ES-I3 (cell line): ENCODE measurements around the gene TMA7B.

Experiments used
- H3K36me3 ChIP-seq: 2 replicates; pipeline ENCODE4 v1.6.1; 2013; ENCODE audit warnings: mild to moderate bottlenecking, low read length, control low read depth, moderate library complexity; ENCODE audit not compliant: insufficient read depth
- H3K4me1 ChIP-seq: 2 replicates; pipeline ENCODE4 v1.6.1; 2013; ENCODE audit warnings: mild to moderate bottlenecking, control low read depth, low read length; ENCODE audit not compliant: insufficient read depth
- H3K9ac ChIP-seq: 2 replicates; pipeline ENCODE4 v1.6.1; 2013; ENCODE audit warnings: low read depth, mild to moderate bottlenecking, low read length, moderate library complexity
- H3K9me3 ChIP-seq: 2 replicates; pipeline ENCODE4 v1.6.1; 2013; ENCODE audit warnings: mild to moderate bottlenecking, low read length, moderate library complexity; ENCODE audit not compliant: control insufficient read depth, insufficient read depth

The TMA7B gene

DNA sequence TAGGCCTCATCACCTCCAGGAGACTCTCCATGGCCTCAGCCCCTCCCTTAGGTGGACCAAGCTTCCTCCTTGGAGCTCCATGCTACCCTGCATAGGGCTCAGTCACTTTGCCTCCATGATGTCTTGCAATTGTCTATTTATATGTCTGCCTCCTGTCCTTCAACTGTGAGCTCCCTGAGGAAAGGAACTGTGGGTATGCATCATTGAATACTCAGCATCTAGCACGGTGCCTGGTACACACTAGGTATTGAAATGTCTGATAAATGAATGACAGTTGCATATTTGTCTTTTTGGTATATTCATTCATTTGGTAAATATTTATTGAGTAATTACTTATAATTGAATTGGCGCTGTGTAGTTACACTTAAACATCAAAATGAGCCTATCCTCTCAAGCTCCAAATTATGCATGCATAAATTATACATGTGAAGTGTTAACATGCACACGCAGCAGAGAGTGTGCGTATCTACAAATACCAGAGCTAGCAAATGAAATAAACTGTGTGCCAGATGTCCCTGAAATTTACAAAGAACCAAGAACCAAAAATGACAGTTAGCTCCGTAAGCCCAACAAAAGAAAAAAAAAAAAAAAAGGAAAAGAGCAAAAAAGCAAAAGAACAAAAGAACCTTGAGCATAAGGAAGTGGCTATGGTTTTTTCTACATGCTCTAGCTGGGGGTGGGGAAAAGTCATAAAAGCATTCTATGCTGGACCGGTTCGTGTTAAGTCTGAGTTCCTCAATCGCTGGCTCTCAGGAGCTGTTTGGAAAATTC, 34.1 kb upstream of the TMA7B start:
- Histone ChIP-seq H3K9ac (no peak overlapping the region), H3K36me3 (no peaks in the 10 kb centered on the region), H3K9me3 (no peaks in the 10 kb centered on the region), H3K4me1 (peaks cover 12% of the 10 kb centered on the region; the same call in 1 of the 2 replicates)

DNA sequence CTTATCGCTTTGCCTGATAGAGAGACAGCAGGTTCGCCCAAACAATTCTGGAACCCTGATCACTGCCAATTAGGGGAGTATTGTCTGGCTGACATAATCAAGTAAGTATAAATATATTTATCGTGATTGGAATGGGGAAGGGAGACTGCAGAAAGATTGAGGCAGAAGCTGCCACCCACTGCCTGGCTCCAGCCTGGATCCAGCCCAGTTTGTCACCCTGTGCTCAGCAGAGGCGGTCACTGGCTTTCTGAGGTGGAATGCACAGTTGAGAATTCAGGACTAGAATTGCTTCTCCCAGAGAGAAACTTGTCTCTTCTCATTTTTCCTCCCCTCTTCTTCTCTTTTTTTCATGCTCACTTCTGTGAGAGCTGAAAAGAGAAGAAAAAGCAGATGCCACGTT, 33.4 kb upstream of the TMA7B start:
- Histone ChIP-seq H3K4me1 (peaks cover 12% of the 10 kb centered on the region; the same call in 1 of the 2 replicates), H3K9me3 (no peaks in the 10 kb centered on the region), H3K36me3 (no peaks in the 10 kb centered on the region), H3K9ac (no peak overlapping the region)

DNA sequence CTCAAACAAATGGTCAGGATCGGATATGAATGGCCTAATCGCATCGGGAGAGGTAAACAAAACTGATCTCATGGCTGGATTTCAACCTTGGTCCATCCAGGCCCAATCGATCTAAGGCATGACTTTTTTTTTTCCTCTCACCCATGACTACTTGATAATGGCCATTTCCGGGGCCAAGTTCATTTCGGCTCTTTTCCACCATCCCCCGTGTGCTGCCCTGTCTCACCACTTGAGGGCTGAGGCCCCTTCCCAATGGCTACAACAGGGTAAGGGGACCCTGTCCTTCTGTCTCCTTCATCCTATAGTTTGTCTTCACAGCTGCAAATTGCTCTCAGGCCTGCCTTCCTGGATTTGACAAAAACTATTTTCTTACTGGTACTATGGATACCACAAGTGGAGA, 32.7 kb upstream of the TMA7B start:
- Histone ChIP-seq H3K4me1 (peaks cover 12% of the 10 kb centered on the region; the same call in 1 of the 2 replicates), H3K9me3 (no peaks in the 10 kb centered on the region), H3K36me3 (no peaks in the 10 kb centered on the region), H3K9ac (no peak overlapping the region)

- H3K36me3 ChIP-seq, result no peaks in the 10 kb centered on the region
- no peak overlapping the region for H3K9ac ChIP-seq
- H3K9me3 ChIP-seq, result no peaks in the 10 kb centered on the region
- peaks cover 19% of the 10 kb centered on the region for H3K4me1 ChIP-seq
Measured at GRCh38 chr22:39928536-39929520, 31.4 kb upstream of the TMA7B start.

DNA sequence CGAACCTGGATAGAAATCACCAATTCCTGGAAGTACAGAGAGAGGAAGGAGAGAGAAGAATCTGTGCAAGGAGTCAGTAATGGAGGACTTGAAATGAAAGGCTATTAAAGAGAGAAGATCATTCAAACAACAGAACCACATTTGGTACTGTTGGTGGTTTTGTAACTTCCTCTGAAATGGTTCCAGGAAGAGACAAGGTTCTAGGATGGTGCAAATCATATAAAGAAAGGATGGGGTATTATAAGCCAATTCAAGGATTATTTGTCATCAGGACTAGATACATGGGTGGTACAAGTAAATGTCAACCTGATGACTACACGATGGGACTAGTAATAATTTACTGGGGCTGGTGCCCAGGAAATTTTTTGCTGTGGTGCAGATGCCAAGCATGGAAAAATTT, 28.9 kb upstream of the TMA7B start:
- H3K4me1 ChIP-seq, result peaks cover 20% of the 10 kb centered on the region
- no peaks in the 10 kb centered on the region for H3K36me3 ChIP-seq
- H3K9ac ChIP-seq, result no peak overlapping the region
- no peaks in the 10 kb centered on the region for H3K9me3 ChIP-seq

DNA sequence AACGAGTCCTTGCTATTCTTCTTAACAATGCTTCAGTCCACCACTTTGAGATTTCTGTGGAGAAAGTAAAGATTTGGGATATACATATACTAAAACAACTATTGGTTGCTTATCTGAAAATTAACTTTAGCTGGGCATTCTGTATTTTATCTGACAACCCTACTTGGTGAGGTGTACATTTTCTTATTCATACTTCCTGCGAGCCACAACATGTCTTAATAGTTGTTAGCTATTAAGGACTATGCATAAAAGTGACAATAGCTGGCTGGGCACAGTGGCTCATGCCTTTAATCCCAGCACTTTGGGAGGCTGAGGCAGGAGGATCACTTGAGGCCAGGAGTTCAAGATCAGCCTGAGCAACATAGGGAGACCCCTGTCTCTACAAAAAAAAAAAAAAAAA, 28.0 kb upstream of the TMA7B start:
- Histone ChIP-seq H3K4me1 (peaks cover 12% of the 10 kb centered on the region), H3K9ac (no peak overlapping the region), H3K36me3 (no peaks in the 10 kb centered on the region), H3K9me3 (no peaks in the 10 kb centered on the region)

DNA sequence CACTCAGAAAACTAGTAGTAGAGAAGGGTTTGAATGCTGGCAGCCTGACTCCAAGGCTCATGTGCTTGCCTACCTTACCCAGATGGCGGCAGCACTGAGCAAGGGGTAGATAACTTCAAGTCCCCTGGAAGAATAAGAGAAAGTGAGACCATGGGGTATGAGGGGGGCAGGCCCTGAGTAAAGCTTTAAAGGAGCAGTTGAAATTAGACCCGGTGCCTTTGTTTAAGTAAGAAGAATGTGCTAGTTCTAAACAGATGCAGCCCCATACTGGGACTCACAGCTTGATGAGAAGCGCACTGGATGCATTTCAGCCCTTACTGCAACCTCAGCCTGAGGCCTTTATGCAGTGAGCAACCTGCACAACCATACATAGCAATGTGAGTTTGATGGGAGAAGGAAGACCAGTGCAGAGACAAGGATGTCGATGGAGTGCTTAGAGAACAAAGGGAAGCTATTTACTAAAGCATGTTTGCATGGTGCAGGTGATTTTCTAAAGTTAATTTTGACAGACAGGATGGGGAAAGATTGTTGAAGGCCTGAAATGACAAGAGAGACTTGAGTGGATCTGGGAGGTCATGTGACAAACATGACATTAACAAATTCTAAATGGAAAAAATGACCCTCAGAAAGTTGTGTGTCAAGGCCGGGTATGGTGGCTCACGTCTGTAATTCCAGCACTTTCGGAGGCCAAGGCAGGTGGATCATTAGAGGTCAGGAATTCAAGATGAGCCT, 27.1 kb upstream of the TMA7B start:
- Histone ChIP-seq H3K9me3 (no peaks in the 10 kb centered on the region), H3K36me3 (no peaks in the 10 kb centered on the region), H3K4me1 (peaks cover 8% of the 10 kb centered on the region), H3K9ac (no peak overlapping the region)

DNA sequence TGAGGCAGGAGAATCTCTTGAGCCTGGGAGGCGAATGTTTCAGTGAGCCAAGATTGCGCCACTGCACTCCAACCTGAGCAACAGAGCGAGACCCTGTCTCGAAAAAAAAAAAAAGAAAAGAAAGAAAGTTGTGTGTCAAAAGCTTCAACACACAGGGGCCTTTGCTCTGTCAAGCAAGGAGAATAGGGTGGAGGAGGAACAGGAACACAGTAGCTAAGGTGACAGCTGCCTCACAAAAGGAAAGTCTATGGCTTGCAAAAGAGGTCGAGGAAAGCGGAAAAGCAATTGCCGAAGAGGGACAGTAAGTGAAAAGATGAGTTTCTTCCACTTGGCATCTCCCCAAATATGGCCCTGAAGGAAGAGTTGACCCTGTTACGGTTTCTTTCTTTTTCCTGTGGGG, 26.5 kb upstream of the TMA7B start:
- peaks cover 8% of the 10 kb centered on the region for H3K4me1 ChIP-seq
- H3K36me3 ChIP-seq, result no peaks in the 10 kb centered on the region
- H3K9me3 ChIP-seq, result no peaks in the 10 kb centered on the region
- no peak overlapping the region for H3K9ac ChIP-seq

- Histone ChIP-seq H3K4me1 (peaks cover 8% of the 10 kb centered on the region), H3K36me3 (no peaks in the 10 kb centered on the region)
Measured at GRCh38 chr22:39935116-39935515, 25.1 kb upstream of the TMA7B start.

GRCh38 chr22:39935612-39936011, 24.6 kb upstream of the TMA7B start:
- H3K36me3 ChIP-seq, result no peaks in the 10 kb centered on the region
- peaks cover 11% of the 10 kb centered on the region for H3K4me1 ChIP-seq
- no peak overlapping the region for H3K9ac ChIP-seq
- no peaks in the 10 kb centered on the region for H3K9me3 ChIP-seq

More at GRCh38 chr22:39935116-39935515, 25.1 kb upstream of the TMA7B start:
- no peaks in the 10 kb centered on the region for H3K9me3 ChIP-seq
- no peak overlapping the region for H3K9ac ChIP-seq

DNA sequence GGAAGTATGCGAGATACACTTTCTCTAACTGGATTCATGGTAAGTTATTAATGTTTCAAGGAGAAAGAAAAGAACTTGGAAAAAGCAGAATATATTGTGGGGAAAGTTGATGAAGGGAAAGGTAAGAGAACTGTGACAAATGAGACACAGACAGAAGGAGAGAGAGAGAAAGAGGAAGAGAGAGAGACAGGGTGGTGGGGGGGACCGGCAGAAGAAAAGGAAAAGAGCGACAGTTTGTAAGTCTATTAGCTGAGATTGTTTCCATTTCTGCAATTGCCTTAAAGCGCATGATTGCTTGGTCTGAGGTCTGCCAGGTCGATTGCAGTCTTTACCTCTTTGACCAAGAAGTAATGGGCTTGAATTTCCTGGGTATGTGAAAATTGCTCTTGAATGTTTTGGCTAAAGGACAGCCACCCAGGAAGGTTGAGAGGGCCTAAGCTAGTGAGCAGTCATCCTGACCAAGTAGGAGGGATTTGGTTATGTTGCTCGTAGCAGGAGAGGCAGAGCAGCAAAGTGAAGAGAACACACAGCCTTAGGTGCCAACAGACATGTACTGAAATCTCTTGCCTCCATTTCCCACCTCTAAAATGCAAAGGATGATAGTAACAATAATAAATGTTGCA, 23.6 kb upstream of the TMA7B start:
- no peak overlapping the region for H3K9ac ChIP-seq
- H3K9me3 ChIP-seq, result no peaks in the 10 kb centered on the region
- H3K4me1 ChIP-seq, result peaks cover 19% of the 10 kb centered on the region
- no peaks in the 10 kb centered on the region for H3K36me3 ChIP-seq

GRCh38 chr22:39937906-39938305, 22.3 kb upstream of the TMA7B start:
- H3K4me1 ChIP-seq, result peaks cover 23% of the 10 kb centered on the region
- no peaks in the 10 kb centered on the region for H3K9me3 ChIP-seq
- H3K36me3 ChIP-seq, result no peaks in the 10 kb centered on the region
- H3K9ac ChIP-seq, result no peak overlapping the region

- Histone ChIP-seq H3K36me3 (no peaks in the 10 kb centered on the region), H3K4me1 (peaks cover 22% of the 10 kb centered on the region), H3K9me3 (no peaks in the 10 kb centered on the region), H3K9ac (no peak overlapping the region)
Measured at GRCh38 chr22:39938509-39939111, 21.6 kb upstream of the TMA7B start.
